Ascending aorta (tissue), 2 donors: Measurements from ENCODE around the gene CEACAM16. TPM values are rescaled to one million over a fixed set of nuclear protein-coding genes. Genes with fewer than 3 reads are reported as not detected.

Experiments used
- DNase-seq, 2 donors: peaks; one replicate each; pipeline ENCODE4 v3.0.0-alpha.2; 2019; ENCODE audit warnings: low spot score in 2 of 2
- H3K27ac ChIP-seq, 2 donors: fragments of 200-600 bp; sonication (generic); one replicate each; pipeline ENCODE4 v1.5.1; 2016 to 2017; ENCODE audit warnings: mild to moderate bottlenecking in 1 of 2
- H3K27me3 ChIP-seq: fragments of 200-600 bp; sonication (generic); one replicate; pipeline ENCODE4 v1.5.1; 2017
- H3K36me3 ChIP-seq, 2 donors: fragments of 200-600 bp; sonication (generic); one replicate each; pipeline ENCODE4 v1.5.1; 2016
- H3K4me1 ChIP-seq, 2 donors: fragments of 200-600 bp; sonication (generic); one replicate each; pipeline ENCODE4 v1.5.1; 2016 to 2017; ENCODE audit warnings: mild to moderate bottlenecking in 1 of 2
- H3K4me3 ChIP-seq, 2 donors: fragments of 200-600 bp; sonication (generic); one replicate each; pipeline ENCODE4 v1.5.1; 2016 to 2017; ENCODE audit warnings: mild to moderate bottlenecking in 1 of 2
- H3K9me3 ChIP-seq, 2 donors: fragments of 200-600 bp; sonication (generic); one replicate each; pipeline ENCODE4 v1.5.1; 2016
- intact Hi-C: fragments of 100-400 bp; cut with DNase I; formaldehyde crosslinking; loops from one replicate; pipeline ENCODE4 v1.15.1; 2023
- total RNA-seq: library from RNA; depleted of rRNA; stranded (reverse); fragments of >200 nt; gene quantifications from one replicate; pipeline ENCODE4 v1.1.0, GENCODE V29; 2016
- TF ChIP-seq, protein P1 (sequence below), 3 experiments: fragments of 200-600 bp in 2 of 3; fragments of 450-650 bp in 1 of 3; sonication (generic) in 2 of 3; IDR thresholded peaks; one replicate each; pipeline ENCODE4 v1.5.1; 2016 to 2019; ENCODE audit warnings: antibody characterized with exemption in 3 of 3, mild to moderate bottlenecking in 1 of 3, moderate library complexity in 1 of 3

Gene CEACAM16
- total RNA-seq, 1 donor from 2014 or later: not detected

DNA sequence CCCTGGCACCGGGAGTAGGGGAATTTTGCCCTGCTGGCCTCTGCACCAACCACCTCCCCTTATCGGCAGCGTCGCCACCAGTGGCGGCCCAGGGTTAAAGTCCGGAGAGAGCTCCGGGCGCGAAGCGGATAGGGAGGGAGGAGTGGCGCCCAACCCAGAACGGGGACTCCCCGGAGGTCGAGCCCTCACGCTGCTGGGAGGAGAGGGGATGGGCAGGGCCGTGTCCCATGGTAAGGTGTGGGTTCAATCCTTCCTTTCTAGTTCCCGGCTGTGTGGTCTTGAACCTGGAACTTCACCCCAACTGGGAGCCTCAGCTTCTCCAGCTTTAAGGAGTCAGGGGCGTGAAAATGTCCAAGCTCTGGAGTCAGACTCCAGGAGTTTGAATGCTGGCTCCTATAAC lies 26.3 kb downstream of the CEACAM16 start:
- H3K4me3 ChIP-seq: no peak overlapping the region
- DNase-seq: no peak
- no peaks in the 10 kb centered on the region for H3K36me3 ChIP-seq
- H3K9me3 ChIP-seq: no peaks in the 10 kb centered on the region
- H3K27ac ChIP-seq: no peak overlapping the region
- peaks cover 0 to 18% of the 10 kb centered on the region in 2 donors for H3K4me1 ChIP-seq
- no peaks in the 10 kb centered on the region for H3K27me3 ChIP-seq
- TF ChIP-seq, protein P1, sequence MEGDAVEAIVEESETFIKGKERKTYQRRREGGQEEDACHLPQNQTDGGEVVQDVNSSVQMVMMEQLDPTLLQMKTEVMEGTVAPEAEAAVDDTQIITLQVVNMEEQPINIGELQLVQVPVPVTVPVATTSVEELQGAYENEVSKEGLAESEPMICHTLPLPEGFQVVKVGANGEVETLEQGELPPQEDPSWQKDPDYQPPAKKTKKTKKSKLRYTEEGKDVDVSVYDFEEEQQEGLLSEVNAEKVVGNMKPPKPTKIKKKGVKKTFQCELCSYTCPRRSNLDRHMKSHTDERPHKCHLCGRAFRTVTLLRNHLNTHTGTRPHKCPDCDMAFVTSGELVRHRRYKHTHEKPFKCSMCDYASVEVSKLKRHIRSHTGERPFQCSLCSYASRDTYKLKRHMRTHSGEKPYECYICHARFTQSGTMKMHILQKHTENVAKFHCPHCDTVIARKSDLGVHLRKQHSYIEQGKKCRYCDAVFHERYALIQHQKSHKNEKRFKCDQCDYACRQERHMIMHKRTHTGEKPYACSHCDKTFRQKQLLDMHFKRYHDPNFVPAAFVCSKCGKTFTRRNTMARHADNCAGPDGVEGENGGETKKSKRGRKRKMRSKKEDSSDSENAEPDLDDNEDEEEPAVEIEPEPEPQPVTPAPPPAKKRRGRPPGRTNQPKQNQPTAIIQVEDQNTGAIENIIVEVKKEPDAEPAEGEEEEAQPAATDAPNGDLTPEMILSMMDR (IDR thresholded peaks at IDR 0.05): no peak
- intact Hi-C loops: loop anchor here (2.0 kb wide), 2 partner anchors 16 to 36 kb away; no protein-coding TSS in a partner anchor

DNA sequence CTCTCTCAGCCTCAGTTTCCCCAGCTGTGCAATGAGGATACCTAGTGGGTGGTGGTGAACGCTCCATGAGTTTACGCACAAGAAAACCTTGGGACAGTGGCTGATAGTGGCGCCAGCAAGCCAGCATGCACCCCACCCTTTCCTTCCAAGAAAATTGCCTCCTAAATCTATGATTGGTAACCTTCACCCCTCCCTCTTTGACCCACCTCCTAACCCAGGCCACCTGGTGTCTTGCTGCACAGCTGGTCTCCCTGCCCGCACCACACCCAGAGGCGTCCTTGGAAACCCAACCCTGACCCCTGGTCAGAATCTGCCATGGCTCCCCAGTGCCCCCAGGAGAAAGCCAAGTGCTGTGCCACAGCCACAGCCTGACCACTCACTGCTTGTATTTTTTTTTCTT lies 26.7 kb downstream of the CEACAM16 start:
- Histone ChIP-seq H3K27me3 (no peaks in the 10 kb centered on the region), H3K36me3 (no peaks in the 10 kb centered on the region), H3K27ac (no peak overlapping the region), H3K4me1 (peaks cover 0 to 18% of the 10 kb centered on the region in 2 donors), H3K4me3 (no peak overlapping the region), H3K9me3 (no peaks in the 10 kb centered on the region)
- intact Hi-C loops: loop anchor here (2.0 kb wide), 2 partner anchors 15 to 37 kb away; no protein-coding TSS in a partner anchor
- no peak for DNase-seq
- TF ChIP-seq, protein P1 (IDR thresholded peaks at IDR 0.05): no peak

DNA sequence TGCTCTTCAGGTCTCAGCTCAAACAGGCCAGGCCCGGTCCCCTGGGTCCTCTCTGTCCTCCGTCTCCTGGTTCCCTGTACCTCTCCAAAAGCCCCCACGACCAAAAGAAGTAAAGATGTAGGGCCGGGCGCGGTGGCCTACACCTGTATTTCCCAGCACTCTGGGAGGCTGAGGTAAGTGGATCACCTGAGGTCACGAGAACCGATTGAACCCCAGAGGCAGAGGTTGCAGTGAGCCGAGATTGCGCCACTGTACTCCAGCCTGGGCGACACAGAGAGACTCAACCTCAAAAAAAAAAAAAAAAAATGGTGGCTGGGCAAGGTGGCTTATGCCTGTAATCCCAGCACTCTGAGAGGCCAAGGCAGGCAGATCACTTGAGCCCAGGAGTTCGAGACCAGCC lies 27.5 kb downstream of the CEACAM16 start:
- H3K9me3 ChIP-seq: no peaks in the 10 kb centered on the region
- H3K36me3 ChIP-seq: no peaks in the 10 kb centered on the region
- DNase-seq: no peak
- H3K4me3 ChIP-seq: no peak overlapping the region
- no peak overlapping the region for H3K27ac ChIP-seq
- TF ChIP-seq, protein P1 (IDR thresholded peaks at IDR 0.05): no peak
- intact Hi-C loops: no loop called here
- H3K27me3 ChIP-seq: no peaks in the 10 kb centered on the region
- peaks cover 0 to 17% of the 10 kb centered on the region in 2 donors for H3K4me1 ChIP-seq

DNA sequence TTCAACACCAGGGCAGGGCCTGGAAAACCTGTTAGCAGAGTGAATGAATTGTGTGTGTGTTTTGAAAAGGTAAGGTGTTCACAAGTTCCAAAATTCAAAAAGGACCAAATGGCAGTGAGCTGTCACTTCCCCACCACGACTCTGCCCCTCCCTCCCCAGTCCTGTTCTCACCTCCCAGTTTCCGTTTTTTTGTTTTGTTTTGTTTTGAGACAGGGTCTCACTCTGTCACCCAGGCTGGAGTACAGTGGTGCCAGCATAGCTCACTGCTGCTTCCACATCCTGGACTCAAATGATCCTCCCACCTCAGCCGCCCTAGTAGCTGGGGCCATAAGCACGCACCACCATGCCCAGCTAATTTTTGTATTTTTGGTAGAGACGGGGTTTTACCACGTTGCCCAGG lies 29.2 kb downstream of the CEACAM16 start:
- Histone ChIP-seq H3K4me1 (peaks cover 0 to 14% of the 10 kb centered on the region in 2 donors), H3K27ac (no peak overlapping the region), H3K9me3 (no peaks in the 10 kb centered on the region), H3K27me3 (no peaks in the 10 kb centered on the region), H3K4me3 (no peak overlapping the region), H3K36me3 (no peaks in the 10 kb centered on the region)
- TF ChIP-seq, protein P1 (IDR thresholded peaks at IDR 0.05): no peak
- no peak for DNase-seq
- intact Hi-C loops: no loop called here

DNA sequence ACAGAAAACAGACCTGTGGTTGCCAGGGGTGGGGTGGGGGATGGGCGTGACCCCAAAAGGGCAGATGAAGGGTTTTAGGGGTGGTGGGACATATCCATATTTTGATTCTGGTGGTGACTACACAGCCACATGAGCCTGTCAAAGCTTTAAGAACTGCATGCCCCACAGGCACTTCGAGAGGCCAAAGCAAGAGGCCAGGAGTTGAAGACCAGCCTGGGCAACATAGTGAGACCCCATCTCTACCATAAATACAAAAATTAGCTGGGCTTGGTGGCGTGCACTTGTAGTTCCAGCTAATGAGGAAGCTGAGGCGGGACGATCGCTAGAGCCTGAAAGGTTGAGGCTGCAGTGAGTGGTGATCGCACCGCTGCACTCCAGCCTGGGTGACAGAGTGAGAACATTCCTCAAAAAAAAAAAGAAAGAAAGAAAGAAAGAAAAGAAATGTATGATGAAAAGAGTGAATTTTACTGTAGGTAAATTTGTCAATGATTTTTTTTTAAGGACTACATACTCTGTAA lies 30.6 kb downstream of the CEACAM16 start:
- intact Hi-C loops: no loop called here
- TF ChIP-seq, protein P1 (IDR thresholded peaks at IDR 0.05): no peak
- DNase-seq: no peak

DNA sequence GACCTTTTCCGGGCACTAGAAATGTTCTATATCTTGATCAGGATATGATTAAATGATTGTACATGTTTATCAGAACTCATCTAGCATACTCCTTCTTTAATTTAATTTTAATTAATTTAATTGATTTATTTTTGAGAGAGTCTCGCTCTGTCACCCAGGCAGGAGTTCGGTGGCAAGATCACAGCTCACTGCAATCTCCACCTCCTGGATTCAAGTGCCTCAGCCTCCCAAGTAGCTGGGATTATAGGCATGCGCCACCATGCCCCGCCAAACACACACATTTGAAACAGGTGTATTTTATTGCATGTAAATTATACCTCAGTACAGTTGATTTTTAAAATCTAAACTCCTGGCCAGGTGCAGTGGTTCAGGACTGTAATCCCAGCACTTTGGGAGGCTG lies 32.1 kb downstream of the CEACAM16 start:
- no peak overlapping the region for H3K27ac ChIP-seq
- H3K27me3 ChIP-seq: no peaks in the 10 kb centered on the region
- TF ChIP-seq, protein P1 (IDR thresholded peaks at IDR 0.05): no peak
- no peaks in the 10 kb centered on the region for H3K4me1 ChIP-seq
- no peak for DNase-seq
- H3K9me3 ChIP-seq: no peaks in the 10 kb centered on the region
- intact Hi-C loops: no loop called here
- H3K4me3 ChIP-seq: no peak overlapping the region
- H3K36me3 ChIP-seq: no peaks in the 10 kb centered on the region

More for the DNA sequence above, 30.6 kb downstream of the CEACAM16 start:
- Histone ChIP-seq H3K4me1 (peaks cover 0 to 8% of the 10 kb centered on the region in 2 donors), H3K27ac (no peak overlapping the region), H3K4me3 (no peak overlapping the region), H3K27me3 (no peaks in the 10 kb centered on the region), H3K9me3 (no peaks in the 10 kb centered on the region), H3K36me3 (no peaks in the 10 kb centered on the region)
